Muscle layer of duodenum (tissue), 2 donors: ENCODE results near the gene ADAMTSL5.
"Not testable (repeated sequence)": the region's sequence is repeated elsewhere in the genome, so short reads cannot be mapped to it uniquely, and the experiment has no call there.

Source experiments
- H3K27ac ChIP-seq: one replicate; pipeline ENCODE4 v1.7.0; 2013; ENCODE audit warnings: mild to moderate bottlenecking, low read length
- H3K27me3 ChIP-seq: one replicate; pipeline ENCODE4 v1.7.0; 2013; ENCODE audit warnings: low read depth, mild to moderate bottlenecking, control low read depth, low read length
- H3K36me3 ChIP-seq, 2 donors: one replicate each; pipeline ENCODE4 v1.7.0; 2013; ENCODE audit warnings: low read length in 2 of 2, control low read depth in 1 of 2, mild to moderate bottlenecking in 1 of 2; ENCODE audit not compliant: insufficient read depth in 2 of 2, control insufficient read depth in 1 of 2
- H3K4me1 ChIP-seq, 2 donors: one replicate each; pipeline ENCODE4 v1.7.0; 2013; ENCODE audit warnings: low read length in 2 of 2, mild to moderate bottlenecking in 2 of 2, control low read depth in 1 of 2, moderate library complexity in 1 of 2; ENCODE audit not compliant: insufficient read depth in 2 of 2, control insufficient read depth in 1 of 2
- H3K4me3 ChIP-seq, 2 donors: one replicate each; pipeline ENCODE4 v1.7.0; 2013; ENCODE audit warnings: low read length in 2 of 2, low read depth in 1 of 2, mild to moderate bottlenecking in 1 of 2
- H3K9me3 ChIP-seq, 2 donors: one replicate each; pipeline ENCODE4 v1.7.0; 2013; ENCODE audit warnings: low read length in 2 of 2, control low read depth in 1 of 2, mild to moderate bottlenecking in 1 of 2; ENCODE audit not compliant: control insufficient read depth in 1 of 2
- donor health status: healthy.

Gene ADAMTSL5

GRCh38 chr19:1481893-1482360 lies 30.9 kb downstream of the ADAMTSL5 start:
- Histone ChIP-seq H3K9me3 (no peaks in the 10 kb centered on the region), H3K36me3 (no peaks in the 10 kb centered on the region), H3K27ac (no peak overlapping the region), H3K27me3 (no peaks in the 10 kb centered on the region), H3K4me3 (no peak overlapping the region), H3K4me1 (peaks cover 0 to 10% of the 10 kb centered on the region in 2 donors)

- Histone ChIP-seq H3K27me3 (no peaks in the 10 kb centered on the region), H3K4me3 (no peak overlapping the region), H3K4me1 (peaks cover 0 to 10% of the 10 kb centered on the region in 2 donors), H3K27ac (no peak overlapping the region), H3K9me3 (no peaks in the 10 kb centered on the region), H3K36me3 (peaks cover 0 to 3% of the 10 kb centered on the region in 2 donors)
Observed at GRCh38 chr19:1481224-1481892, 31.5 kb downstream of the ADAMTSL5 start.

- Histone ChIP-seq H3K27me3 (no peaks in the 10 kb centered on the region), H3K36me3 (peaks cover 0 to 24% of the 10 kb centered on the region in 2 donors), H3K4me3 (peak within 1 kb of the TSS; percentile 70 to 81), H3K4me1 (peaks cover 0 to 15% of the 10 kb centered on the region in 2 donors), H3K27ac (peak within 1 kb of the TSS; percentile 51), H3K9me3 (no peaks in the 10 kb centered on the region)
Observed at GRCh38 chr19:1478934-1479707, 33.7 kb downstream of the ADAMTSL5 start, which contains the start of gene C19orf25. Gene C19orf25 (minus strand): TSS chr19:1479215. CDS start chr19:1478903, 312 bp downstream.

- H3K9me3 ChIP-seq, H3K4me3 ChIP-seq, H3K27me3 ChIP-seq, H3K27ac ChIP-seq: not testable (repeated sequence)
- Histone ChIP-seq H3K36me3 (peaks cover 0 to 24% of the 10 kb centered on the region in 2 donors), H3K4me1 (peaks cover 0 to 28% of the 10 kb centered on the region in 2 donors)
Observed at GRCh38 chr19:1477056-1477455, 35.8 kb downstream of the ADAMTSL5 start.

- H3K9me3 ChIP-seq = no peaks in the 10 kb centered on the region
- no peak overlapping the region for H3K27ac ChIP-seq
- no peak overlapping the region for H3K4me3 ChIP-seq
- H3K27me3 ChIP-seq = peaks cover 18% of the 10 kb centered on the region
- peaks cover 0 to 24% of the 10 kb centered on the region in 2 donors for H3K36me3 ChIP-seq
- H3K4me1 ChIP-seq = peaks cover 0 to 39% of the 10 kb centered on the region in 2 donors
Observed at GRCh38 chr19:1475751-1476437, 36.9 kb downstream of the ADAMTSL5 start.

GRCh38 chr19:1474765-1475351 lies 38.0 kb downstream of the ADAMTSL5 start:
- no peak overlapping the region for H3K27ac ChIP-seq
- H3K36me3 ChIP-seq = peaks cover 0 to 24% of the 10 kb centered on the region in 2 donors
- H3K4me3 ChIP-seq = no peak overlapping the region
- peaks cover 26% of the 10 kb centered on the region for H3K27me3 ChIP-seq
- no peaks in the 10 kb centered on the region for H3K9me3 ChIP-seq
- H3K4me1 ChIP-seq = peaks cover 0 to 50% of the 10 kb centered on the region in 2 donors

- Histone ChIP-seq H3K4me3 (no peak overlapping the region), H3K27ac (no peak overlapping the region), H3K36me3 (peaks cover 0 to 24% of the 10 kb centered on the region in 2 donors), H3K9me3 (no peaks in the 10 kb centered on the region), H3K4me1 (peaks cover 0 to 53% of the 10 kb centered on the region in 2 donors), H3K27me3 (peaks cover 26% of the 10 kb centered on the region)
Observed at GRCh38 chr19:1474011-1474764, 38.6 kb downstream of the ADAMTSL5 start.

- H3K4me1 ChIP-seq = peaks cover 0 to 56% of the 10 kb centered on the region in 2 donors
- H3K36me3 ChIP-seq = peaks cover 0 to 24% of the 10 kb centered on the region in 2 donors
- H3K27me3 ChIP-seq = peaks cover 32% of the 10 kb centered on the region
- no peak overlapping the region for H3K27ac ChIP-seq
- no peaks in the 10 kb centered on the region for H3K9me3 ChIP-seq
- no peak overlapping the region for H3K4me3 ChIP-seq
Observed at GRCh38 chr19:1473085-1473851, 39.6 kb downstream of the ADAMTSL5 start.

GRCh38 chr19:1472231-1473084 lies 40.4 kb downstream of the ADAMTSL5 start:
- Histone ChIP-seq H3K9me3 (no peaks in the 10 kb centered on the region), H3K36me3 (peaks cover 0 to 24% of the 10 kb centered on the region in 2 donors), H3K27ac (no peak overlapping the region), H3K4me1 (peaks cover 0 to 58% of the 10 kb centered on the region in 2 donors), H3K4me3 (no peak overlapping the region), H3K27me3 (peaks cover 34% of the 10 kb centered on the region)
